ENCODE results near the gene MYO3B.

Gene MYO3B

DNA sequence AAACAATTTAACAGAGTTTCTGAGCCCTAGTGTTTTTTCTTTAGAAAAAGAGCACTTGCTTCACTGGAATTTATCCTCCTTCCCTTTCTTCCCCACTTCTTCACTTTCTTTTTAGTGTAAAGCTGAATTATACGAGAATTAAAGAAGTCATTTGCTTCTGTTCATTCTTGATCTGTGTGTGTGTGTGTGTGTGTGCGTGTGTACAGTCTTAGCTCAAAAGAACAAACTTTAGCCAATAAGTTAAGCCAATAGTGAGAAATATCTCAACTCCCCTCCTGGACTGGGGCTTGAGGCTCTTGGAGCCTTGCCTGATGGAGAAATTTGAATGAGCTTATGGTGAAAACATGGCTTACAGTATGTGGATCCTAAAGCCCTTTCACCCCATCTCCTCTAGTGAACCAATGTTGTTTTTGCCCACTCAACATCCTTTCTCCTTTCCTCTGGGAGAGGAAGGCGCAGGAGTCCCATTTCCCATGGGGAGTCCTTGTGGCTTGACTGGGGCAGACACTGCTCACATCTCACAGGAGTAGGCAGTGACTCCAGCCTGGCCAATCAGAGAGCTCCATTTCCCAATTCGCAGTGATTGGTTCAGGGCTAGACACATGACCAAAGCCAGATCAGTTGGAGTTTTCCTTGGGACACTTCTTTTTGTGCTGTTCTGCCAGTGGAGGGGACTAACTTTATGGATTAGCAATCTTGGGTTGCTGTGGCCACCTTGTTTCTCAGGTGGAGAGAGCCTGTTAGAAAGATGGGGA, 16.3 kb upstream of the MYO3B start:
- no peak for DNase-seq

DNA sequence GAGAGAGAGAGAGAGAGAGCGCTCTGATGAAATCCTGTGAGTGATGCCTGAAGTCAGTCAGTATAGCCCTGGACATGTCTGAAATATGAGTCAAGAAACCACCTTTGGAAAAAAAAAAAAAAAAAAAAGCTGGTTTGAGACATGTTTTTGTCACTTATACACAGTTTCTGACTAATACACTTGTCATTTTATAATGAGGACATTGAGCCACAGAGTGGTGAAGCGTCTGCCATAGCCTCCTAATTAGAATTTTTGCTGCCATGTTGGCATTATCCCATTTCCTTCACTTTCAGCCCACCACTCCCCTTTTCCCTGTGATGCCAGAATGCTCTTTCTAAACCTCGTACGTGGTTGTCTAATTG, 15.7 kb upstream of the MYO3B start:
- no peak for DNase-seq

DNA sequence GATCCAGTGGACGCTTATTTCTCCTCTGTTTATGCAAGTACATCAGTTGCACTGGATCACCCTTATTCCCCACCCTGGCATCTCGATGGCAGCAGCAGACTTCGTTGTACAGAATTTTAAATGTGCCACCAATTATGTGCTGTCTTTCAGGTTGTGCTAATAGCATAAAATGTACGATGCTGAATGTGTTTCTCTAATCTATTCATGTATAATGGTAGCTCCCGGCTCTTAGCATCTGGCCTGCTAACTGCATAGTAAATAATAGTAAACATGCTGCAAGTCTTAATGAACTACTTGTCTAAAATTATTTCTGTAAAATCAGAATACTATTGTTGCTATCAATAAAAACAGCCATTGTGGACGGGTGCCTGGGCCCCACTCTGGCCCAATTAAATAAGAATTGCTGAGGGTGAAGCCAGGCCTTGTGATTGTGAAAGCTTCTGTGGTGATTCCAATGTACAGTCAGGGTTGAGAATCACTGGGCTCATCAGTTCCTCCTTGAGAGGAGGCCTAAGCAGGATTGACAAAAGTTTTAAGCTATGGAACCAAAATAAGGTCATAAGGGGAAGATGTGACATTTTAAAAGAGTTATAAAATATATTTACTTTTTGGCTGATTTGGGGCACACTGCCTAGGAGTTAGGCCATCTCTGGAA, 14.4 kb upstream of the MYO3B start:
- DNase-seq = peak; percentile 31

DNA sequence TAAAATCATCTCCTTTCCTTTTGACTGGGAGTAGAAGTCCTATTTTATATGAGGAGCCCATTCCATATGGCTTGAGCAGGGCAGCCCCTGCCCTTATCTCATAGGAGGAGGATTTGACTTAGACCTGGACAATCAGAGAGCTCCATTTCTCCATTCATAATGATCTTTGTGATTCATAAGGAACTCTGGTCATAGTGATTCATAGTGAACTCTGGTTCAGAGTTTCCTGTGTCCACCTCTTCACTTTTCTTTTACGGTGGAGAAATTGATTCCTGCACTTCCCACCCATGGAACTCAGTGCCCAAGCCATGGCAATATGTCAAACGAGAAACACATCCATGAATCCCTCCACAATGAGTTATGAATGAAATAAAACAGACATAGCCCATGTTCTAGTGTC, 12.8 kb upstream of the MYO3B start:
- no peak for DNase-seq

DNA sequence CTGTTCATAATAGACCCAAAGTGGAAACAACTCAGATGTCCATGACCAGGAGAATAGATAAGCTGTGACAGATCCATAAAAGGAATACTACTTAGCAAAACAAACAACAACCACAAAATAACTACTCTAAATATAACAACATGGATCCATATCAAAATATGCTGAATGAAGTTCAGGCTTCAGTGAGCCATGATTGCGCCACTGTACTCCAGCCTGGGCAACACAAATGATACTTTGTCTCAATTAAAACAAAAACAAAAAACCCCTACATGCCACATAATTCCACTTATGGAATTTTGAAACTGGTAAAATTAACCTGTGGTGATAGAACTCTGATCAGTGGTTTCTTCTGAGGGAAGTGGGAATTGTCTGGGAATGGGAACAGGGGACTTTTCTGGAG, 11.2 kb upstream of the MYO3B start:
- DNase-seq = no peak

DNA sequence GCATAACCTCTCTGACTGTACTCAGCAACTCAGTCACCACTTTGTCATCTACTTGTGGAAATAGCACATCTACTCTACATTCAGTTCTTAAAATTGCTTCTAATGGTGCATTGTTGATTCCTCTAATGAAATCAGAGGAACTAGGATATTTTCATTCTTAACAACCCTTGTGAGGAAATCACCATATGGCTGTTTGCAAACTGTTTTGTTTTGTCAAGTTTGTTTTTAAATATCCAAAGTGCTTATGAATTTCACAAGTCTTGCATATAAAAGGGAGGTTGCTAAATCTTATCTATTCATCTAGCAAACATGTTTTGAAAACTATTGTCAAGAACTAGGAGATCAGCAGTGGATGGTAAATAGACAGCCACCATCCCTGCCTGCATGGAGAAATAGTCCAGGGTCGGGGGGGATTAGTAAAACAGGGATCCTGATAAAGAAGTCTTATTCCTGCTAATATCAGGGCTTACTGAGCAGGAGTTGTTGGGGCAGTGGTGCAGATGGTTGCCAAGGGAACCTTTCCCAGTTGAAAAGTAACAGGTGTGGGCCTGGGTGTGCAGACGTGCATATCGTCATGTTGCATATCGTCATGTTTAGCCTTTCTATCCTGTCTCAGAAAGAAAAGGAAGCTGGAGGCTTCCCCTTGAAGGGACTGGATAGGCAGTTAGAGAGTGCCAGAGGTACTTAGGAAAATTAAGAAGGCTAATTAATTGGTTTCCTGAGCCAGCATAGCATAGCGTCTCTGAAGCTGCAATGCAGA, 7.5 kb upstream of the MYO3B start:
- DNase-seq = no peak

DNA sequence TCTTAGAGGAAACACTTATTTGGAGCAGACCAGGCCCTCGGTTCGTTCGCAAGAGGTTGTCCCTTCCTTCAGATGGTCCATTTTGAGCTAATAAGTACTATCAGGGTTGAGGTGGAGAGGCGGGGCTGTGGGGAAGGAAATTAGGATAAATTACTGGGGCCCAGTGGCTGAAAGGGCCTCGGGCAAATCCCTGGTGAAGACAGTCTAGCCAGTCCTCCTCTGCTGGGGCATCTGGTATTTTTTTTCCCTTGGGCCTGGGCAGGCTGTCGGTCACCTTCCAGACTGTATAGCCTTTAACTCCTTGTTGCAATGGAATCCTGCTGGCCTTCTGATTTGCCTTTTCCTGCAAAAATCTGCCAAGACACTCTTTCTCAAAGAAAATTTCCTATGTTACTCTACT, 1.7 kb upstream of the MYO3B start:
- DNase-seq = no peak

DNA sequence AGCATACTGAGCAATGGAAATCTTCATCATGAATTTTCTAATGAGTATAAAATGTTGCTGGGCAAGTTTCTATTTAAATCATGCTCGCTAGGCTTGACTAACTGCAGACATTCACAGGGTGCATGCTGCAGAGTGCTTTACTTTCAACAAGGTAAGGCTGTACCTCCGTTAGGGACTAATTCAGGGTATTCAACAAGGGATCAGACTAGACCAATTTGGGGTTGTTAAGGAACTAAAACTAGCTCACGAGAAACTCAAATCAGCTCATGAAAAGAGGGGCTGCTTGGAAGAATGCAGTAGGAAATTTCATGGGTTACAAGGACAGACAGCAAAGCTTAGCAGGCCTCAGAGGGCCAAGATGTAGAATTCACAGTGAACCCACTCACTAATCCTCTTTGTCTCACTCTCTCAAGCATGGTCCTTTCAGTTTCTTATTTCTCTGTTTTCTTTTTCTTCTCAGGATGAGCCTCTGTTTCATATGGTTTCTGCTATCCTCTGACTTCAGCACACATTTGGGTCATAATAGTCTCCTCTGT, 2.2 kb downstream of the MYO3B start:
- DNase-seq = no peak

DNA sequence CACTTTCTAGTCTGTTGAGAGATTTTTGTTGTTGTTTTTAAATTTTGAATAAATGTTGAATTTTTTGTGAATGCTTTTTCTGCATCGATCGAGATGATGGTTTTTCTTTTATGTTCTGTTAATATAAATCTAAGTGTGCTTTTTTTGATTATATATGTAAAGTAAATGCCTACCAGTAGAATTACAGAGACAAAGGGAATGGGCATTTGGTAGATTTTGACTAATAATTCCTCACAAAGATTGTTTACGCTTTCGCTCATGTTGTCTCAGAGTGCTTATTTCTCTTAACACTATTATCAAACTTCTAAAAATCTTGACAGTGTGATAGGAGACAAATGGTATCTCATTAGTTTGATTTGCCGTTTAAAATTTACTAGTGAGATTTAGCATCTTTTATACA, 3.7 kb downstream of the MYO3B start:
- no peak for DNase-seq

DNA sequence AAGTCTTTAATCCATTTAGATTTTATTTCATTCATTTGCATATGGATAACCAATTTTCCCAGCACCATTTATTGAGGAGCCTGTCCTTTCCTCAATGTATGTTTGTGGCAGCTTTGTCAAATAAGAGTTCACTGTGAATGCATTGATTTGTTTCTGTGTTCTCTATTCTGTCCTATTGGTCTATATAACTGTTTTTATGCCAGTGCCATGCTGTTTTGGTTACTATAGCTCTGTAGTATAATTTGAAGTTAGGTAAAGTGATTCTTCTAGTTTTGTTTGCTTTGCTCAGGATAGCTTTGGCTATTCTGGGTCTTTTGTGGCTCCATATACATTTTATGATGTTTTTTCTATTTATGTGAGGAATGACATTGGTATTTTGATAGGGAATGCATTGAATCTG, 7.4 kb downstream of the MYO3B start:
- no peak for DNase-seq

DNA sequence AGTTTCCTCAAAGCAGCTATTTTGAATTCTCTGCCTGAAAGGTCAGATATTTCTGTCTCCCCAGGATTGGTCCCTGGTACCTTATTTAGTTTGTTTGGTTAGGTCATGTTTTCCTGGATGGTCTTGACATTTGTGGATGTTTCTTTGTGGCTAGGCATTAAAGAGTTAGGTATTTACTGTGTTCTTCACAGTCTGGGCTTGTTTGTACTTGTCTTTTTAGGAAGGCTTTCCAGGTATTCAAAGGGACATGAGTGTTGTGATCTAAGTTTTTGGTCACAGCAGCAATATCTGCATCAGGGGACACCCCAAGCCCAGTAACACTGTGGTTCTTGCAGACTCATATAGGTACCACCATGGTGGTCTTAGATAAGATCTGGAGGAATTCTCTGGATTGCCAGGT, 11.8 kb downstream of the MYO3B start:
- no peak for DNase-seq

DNA sequence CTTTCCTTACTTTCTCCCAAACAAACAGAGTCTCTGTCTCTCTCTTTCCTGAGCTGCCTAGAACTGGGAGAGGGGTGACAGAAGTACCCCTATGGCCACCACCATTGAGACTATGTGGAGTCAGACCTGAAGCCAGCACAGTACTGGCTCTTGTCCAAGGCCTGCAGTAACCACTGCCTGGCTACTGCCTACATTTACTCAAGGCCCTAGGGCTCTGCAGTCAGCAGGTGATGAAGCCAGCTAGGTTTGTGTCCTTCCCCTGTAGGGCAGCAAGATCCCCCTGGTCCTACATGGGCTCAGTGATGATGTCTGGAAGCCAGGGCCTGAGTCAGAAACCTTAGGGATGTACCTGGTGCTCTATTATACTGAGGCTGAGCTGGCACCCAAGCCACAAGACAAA, 12.2 kb downstream of the MYO3B start:
- DNase-seq = no peak

DNA sequence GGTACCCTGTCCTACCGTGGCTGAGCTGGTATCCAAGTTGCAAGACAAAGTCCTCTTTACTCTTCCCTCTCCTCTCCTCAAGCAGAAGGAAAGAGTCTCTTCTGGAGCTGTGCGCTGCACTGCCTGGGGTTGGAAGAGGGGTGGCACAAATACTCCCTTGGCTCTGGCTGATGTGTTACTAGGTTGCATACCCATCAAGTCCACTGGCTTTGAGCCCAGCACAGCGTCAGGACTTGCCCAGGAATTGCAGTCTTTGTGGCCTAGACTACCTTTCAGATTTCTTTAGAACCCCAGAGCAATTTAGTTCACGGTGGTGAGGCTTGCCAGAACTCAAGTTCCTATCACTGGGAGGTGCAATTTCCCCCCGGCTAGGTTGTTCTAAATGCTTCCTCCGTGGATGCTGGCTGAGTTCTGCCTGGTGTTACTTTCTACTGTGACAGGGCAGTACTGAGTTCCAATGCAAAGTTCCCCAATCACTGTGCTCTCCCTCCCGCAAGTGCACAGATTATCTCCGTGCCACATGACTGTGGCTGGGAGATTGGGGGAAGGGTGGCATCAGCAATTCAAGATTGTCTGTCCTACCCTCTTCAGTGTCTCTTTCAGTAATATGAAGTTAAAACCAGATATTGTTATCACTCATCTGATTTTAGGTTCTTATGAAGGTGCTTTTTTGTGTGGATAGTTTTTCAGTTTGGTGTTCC, 13.4 kb downstream of the MYO3B start:
- DNase-seq = no peak

DNA sequence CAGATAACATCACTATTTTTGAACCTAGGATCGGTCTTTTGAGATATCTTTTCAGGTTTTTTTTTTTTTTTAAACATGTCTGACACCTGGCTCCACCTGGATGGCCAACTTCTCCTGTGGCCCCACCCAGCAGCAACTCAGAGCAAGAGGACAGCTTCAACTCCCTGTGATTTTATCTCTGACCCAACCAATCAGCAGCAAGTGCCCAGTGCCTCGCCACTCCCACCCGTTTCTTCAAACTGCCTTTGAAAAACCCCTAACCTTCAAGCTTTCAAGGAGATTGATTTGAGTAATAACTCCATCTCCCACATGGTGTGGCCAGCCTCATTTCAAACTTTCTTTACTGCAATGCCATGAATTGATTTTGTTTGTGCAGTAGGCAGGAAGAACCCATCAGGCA, 19.0 kb downstream of the MYO3B start:
- DNase-seq = no peak

DNA sequence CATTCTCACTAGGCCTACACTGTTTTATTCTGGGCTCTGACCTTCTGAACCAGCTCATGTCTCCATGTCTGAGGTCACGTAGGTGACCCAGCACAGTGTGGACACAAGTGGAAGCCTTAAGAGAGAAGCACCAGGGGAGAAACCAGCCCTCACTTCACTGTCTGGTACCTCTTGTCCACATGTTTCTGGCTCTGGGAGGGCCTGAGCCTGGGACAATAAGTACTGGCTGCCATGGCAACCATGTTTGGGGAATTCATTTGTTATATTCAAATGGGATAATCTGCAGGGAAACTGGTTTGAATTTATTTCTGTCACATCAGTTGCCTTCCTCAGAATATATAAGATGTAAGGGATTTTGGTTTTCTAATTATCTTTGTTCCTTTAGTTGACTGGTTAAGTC, 23.3 kb downstream of the MYO3B start:
- DNase-seq = no peak

DNA sequence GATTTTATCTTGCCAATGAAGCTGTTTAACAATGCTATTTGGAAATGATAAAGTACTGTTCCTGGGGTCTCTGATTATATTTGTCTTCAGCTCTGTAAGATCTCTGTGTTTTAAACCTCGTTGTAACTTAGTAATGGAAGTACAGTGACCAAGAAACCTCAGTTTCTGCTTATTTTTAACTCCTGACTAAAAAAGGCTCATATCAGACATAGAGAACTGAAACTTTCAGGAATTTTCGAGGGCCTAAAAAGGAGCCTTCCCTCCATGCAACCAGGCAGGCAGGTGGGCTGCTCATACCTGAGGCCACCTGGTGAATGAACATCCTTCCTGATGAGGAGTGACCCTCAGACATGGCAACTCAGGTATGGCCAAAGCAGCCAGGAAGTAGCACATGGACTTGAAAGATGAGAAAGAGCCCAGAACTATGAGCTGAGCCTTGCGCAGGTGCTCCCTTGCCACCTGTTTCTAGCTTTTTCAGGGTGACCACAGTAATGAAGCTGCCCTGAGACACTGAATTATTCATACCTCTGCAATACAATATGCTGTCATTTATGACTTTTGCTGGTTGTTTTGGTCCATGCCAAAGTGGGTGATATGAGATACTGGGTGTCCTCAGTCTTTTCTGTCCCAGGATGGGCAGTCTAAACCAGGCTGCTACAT, 23.9 kb downstream of the MYO3B start:
- DNase-seq = no peak

DNA sequence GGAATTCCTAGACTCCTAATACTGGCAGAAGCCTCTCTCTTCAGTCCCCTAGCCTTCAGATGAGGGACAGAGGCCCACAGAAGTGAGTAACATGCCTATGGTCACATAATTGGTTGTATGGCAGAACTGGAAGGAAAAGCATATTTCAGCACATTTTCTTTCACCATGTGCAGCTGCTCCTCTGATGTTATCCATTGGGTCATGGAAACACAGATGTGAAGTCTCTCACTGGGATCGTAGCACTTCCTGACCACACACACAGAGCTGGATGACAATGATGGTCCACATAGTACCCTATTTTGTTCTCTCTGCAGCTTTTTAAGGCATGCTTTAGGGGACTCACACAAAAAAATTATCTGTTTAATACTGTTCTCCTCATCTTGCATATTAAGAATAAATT, 24.5 kb downstream of the MYO3B start:
- DNase-seq = no peak

DNA sequence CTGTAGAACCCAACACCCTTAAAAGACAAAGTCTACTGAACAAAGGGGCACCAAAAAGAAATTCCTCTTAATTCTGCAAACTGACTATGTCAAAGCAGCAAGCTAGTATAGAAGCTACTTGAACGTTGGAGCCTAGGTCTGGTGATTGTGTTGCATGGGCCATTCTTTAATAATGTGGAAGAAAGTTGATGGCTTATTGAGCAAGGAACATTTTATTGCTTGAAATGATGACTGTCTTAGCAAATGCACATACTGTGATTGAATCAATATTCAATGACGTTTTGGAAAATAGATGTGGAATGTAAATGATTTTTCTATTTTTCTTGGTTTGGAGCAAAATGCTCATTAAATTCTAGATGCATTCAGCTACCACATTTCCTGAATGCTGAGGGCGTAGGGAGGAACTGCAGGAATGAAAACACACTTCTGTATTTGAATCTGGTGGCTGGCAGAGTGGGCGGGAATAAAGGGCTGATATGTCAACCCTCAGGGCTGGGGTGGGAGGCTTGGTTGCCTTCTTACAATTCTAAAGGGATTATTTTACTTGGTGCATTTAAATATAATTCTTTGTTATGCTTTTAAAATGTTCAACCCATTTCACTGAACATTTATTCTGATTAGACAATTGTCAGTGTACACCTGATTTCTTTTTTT, 26.5 kb downstream of the MYO3B start:
- no peak for DNase-seq

DNA sequence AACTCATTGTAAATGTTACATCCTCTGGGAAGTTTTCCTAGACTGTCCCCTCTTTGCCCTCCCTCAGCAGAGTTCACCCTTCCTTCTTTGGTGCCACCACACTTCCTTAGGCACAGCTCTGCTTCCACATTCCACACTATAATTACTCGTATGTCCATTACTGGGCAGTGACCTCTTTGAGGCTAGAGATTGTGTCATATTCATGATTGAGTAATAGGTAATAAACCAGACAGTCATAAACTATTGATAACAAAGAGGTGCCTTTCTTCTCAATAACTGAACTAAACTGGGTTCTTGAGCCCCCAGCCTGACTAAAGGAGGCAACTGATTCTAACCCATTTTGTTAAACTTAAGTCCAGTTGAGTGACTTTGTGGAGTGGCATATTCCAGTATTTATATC, 28.3 kb downstream of the MYO3B start:
- DNase-seq = no peak

DNA sequence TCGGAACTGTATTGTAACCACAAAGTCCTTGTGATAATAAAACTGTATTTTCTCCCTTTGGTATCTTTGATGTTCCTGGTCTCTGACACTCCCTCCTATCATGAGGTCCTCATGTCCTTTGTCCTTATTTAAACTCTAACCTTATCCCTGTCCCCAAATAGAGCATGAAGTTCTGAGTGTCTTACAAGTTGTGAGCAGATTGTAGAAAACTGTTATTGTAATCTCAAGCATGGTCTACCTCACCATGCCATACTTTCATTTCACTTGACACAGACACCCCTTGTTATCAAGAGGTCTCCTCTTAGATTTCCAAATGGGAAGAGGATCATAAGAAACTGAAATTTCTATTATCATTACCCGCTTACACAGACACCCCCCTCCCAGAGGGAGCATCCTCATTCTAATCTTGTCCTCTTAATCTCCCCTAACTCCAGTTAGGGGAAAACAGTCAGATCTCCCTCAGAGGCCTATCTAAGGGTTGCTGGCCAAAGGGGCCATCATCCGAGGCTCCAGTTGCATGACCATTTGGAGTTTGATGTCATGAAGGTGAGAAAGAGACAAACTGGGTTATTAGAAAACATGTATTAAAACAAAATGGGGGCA, 29.0 kb downstream of the MYO3B start:
- DNase-seq = no peak

DNA sequence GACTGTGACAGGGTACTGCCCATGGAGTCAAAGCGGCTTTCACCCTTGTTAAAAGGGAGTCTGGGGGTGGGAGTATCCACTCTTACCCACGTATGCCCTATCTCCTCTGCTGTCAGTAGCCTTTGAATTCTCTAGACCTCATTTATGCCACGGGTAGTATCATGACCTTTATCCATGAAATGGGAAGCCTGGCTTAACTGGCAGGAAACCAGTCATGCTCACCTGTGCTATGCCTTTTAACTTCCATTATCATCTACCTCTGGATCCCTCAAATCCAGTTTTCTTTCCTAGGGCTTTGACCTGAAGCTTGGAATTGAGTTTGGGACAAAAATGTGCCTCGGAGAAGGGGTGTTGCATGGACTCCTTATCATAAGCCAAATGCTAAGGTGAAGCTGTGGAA, 30.0 kb downstream of the MYO3B start:
- DNase-seq = no peak

DNA sequence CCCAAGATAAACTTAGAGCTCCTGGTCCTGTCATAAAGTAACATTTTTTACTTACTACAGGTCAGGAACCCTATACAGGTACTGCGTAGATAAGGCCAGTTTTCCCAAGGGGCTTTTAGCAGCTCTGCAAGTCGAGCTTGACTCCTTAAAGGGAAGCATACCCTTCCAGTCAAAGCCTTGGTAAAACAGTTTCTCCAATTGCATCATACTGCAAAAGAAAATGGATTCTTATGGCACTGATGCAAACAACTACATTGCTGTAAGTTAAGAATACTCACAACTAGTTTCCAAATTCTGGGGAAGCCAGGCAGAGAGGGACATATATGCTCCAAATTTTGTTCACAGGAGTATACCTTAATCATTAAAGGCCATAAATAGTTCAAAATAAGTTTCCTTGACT, 31.0 kb downstream of the MYO3B start:
- no peak for DNase-seq

Data from NCI-H1092 treated with DMSO at 0.1 percent for 48 hours (cell line).